ENCODE data around the gene ANKRD17. TPM values are rescaled to one million over a fixed set of nuclear protein-coding genes. Genes with fewer than 3 reads are reported as not detected.

ANKRD17 gene
- total RNA-seq, 1 experiment from 2014 or later, result 62.1 TPM

- POLR2A ChIA-PET, result no interaction called here
- no peak for TF ChIP-seq EZH2phosphoT487 (IDR thresholded peaks at IDR 0.05; ENCODE audit: borderline replicate concordance)
- TF ChIP-seq EZH2 (IDR thresholded peaks at IDR 0.05), result no peak
- no peak for TF ChIP-seq ZFX (IDR thresholded peaks at IDR 0.05)
- CTCF ChIA-PET, result no interaction called here
- Histone ChIP-seq H3K79me2 (ENCODE audit: insufficient read depth, low read length) (no peaks in the 10 kb centered on the region), H3K9me3 (ENCODE audit: control insufficient read depth in 1 of 2, insufficient read depth in 1 of 2, low read depth in 1 of 2, low read length in 2 of 2) (no peaks in the 10 kb centered on the region; a peak in 1 of 4 replicates), H3K27me3 (ENCODE audit: insufficient read depth, low read length) (no peaks in the 10 kb centered on the region), H3K4me2 (ENCODE audit: low read length) (no peak overlapping the region), H3K4me3 (replicated peaks in 1 of 2; ENCODE audit: low read depth in 1 of 2, low read length in 2 of 2) (no peak overlapping the region), H3K36me3 (ENCODE audit: control insufficient read depth in 1 of 2, insufficient read depth in 2 of 2, low read length in 2 of 2) (no peaks in the 10 kb centered on the region), H3K9ac (ENCODE audit: low read length) (no peak overlapping the region), H2AFZ (ENCODE audit: low read depth, low read length, poor library complexity, severe bottlenecking) (no peak overlapping the region), H3K4me1 (ENCODE audit: control insufficient read depth in 1 of 2, insufficient read depth in 2 of 2, low read length in 2 of 2) (no peaks in the 10 kb centered on the region), H3K27ac (ENCODE audit: low read depth, low read length) (no peak overlapping the region), H3K9me2 (ENCODE audit: insufficient read depth) (no peaks in the 10 kb centered on the region), H4K20me1 (ENCODE audit: insufficient read depth) (no peaks in the 10 kb centered on the region)
- ATAC-seq, result no peak
- BruUV-seq (replicated peaks), result no TSS peak
- RAD21 ChIA-PET (ENCODE audit: low non-redundant PET in 1 of 2, low total read pairs in 2 of 2, uncharacterized antibody in 2 of 2, unreplicated experiment in 2 of 2), result no interaction called here
- intact Hi-C loops (cut with micrococcal nuclease), result no loop called here
- DNase-seq (ENCODE audit: low read depth, low spot score), result no peak
Measured at GRCh38 chr4:73275318-73275654, 16.7 kb upstream of the ANKRD17 start.

- no TSS peak for BruUV-seq (replicated peaks)
- TF ChIP-seq ZNF274 (IDR thresholded peaks at IDR 0.05; ENCODE audit: low read depth, low read length) (no peak), YY1 (IDR thresholded peaks at IDR 0.05; ENCODE audit: extremely low read depth, insufficient replicate concordance, low read depth, low read length) (no peak)
- CTCF ChIA-PET, result no interaction called here
- H3K9me2 ChIP-seq (ENCODE audit: insufficient read depth), result no peaks in the 10 kb centered on the region
- H3K4me2 ChIP-seq (ENCODE audit: low read length), result no peak overlapping the region
- H3K27me3 ChIP-seq (ENCODE audit: insufficient read depth, low read length), result no peaks in the 10 kb centered on the region
- H3K4me3 ChIP-seq (replicated peaks in 1 of 2; ENCODE audit: low read depth in 1 of 2, low read length in 2 of 2), result no peak overlapping the region
- no peaks in the 10 kb centered on the region; a peak in 1 of 4 replicates for H3K9me3 ChIP-seq (ENCODE audit: control insufficient read depth in 1 of 2, insufficient read depth in 1 of 2, low read depth in 1 of 2, low read length in 2 of 2)
- intact Hi-C loops (cut with micrococcal nuclease), result no loop called here
- H3K27ac ChIP-seq (ENCODE audit: low read depth, low read length), result no peak overlapping the region
- DNase-seq (ENCODE audit: low read depth, low spot score) (no peak), ATAC-seq (no peak)
- H2AFZ ChIP-seq (ENCODE audit: low read depth, low read length, poor library complexity, severe bottlenecking), result no peak overlapping the region
- POLR2A ChIA-PET, result no interaction called here
- H3K4me1 ChIP-seq (ENCODE audit: control insufficient read depth in 1 of 2, insufficient read depth in 2 of 2, low read length in 2 of 2), result no peaks in the 10 kb centered on the region
- H3K9ac ChIP-seq (ENCODE audit: low read length), result no peak overlapping the region
- H4K20me1 ChIP-seq (ENCODE audit: insufficient read depth), result no peaks in the 10 kb centered on the region
- no peaks in the 10 kb centered on the region for H3K36me3 ChIP-seq (ENCODE audit: control insufficient read depth in 1 of 2, insufficient read depth in 2 of 2, low read length in 2 of 2)
- H3K79me2 ChIP-seq (ENCODE audit: insufficient read depth, low read length), result no peaks in the 10 kb centered on the region
- RAD21 ChIA-PET (ENCODE audit: low non-redundant PET in 1 of 2, low total read pairs in 2 of 2, uncharacterized antibody in 2 of 2, unreplicated experiment in 2 of 2), result no interaction called here
Measured at GRCh38 chr4:73272816-73273215, 14.2 kb upstream of the ANKRD17 start.
